GM19324 (cell line): ENCODE data around the gene EIF3K.

Experiments
- ATAC-seq: cut with Tn5 transposase; IDR thresholded peaks from one replicate; pipeline ENCODE4 v1.9.1; 2021; ENCODE audit warnings: mild to moderate bottlenecking, moderate library complexity; ENCODE audit not compliant: unreplicated experiment, low FRiP score

EIF3K gene

DNA sequence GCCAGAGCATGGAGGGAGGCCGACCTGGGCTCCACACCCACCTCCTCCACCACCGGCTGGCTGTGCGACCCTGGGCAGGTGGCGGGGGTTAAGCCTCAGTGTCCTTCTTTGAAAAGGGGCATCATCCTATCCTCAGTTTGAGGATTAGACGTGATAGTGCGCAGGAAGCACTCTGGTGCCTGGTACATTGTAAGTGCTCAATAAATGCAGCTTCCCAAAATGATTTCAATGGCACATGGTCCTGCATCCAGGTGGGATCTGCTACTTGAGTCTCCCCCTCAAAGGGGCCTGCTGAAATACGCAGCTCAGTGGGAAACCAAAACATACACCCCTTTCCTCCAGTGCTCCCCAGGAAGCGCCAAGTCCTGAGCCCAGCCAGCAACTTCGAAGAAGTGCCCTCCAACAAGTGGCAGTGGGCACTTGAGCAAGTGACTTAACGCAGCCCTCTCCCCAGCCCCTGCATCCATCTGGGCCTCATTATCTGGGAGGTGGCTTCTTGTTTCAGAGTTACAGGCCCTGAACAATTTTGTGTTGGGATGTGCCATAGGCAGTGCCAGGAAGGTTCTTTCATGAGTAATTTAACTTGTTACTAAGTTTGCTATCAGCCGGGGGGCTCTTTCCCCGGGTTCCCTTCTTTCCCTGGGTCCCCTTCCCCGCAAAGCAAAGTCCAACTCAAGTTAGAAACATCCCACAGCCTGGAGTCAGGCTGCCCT lies 46.4 kb downstream of the EIF3K start:
- ATAC-seq = no peak

DNA sequence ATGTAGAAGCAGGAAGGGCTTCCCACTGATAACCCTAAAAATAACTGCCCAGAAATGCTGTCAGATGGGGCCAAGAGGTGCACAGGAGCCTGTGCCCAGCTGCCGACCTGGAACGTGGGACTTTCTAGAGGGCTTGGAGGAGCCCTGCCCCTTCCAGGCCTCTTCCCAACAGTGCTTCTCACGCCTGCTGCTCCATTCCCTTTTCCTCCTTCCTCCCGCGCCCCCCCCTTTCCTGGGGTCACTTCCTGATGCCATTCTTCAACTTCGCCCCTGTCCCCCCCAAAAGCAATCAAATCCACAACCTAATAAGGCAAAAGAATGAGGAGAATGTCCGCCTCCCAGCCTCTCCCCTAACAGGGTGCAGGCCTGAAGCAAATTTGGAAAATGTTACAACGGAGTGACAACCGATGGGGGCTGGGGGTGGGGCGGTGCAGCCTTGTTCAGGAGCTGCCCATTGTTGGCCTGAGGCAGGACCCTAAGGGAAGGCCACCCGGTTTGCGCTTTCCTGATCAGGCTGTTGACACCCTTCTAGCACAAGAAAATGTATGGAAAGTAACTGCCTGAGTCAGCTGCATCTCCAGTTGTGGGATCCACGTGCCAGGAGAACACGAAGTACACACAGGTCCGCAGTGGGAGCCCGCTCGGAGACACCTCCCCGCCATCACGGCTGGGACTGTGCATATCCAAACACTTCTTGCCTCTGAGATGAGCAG lies 47.1 kb downstream of the EIF3K start:
- no peak for ATAC-seq

DNA sequence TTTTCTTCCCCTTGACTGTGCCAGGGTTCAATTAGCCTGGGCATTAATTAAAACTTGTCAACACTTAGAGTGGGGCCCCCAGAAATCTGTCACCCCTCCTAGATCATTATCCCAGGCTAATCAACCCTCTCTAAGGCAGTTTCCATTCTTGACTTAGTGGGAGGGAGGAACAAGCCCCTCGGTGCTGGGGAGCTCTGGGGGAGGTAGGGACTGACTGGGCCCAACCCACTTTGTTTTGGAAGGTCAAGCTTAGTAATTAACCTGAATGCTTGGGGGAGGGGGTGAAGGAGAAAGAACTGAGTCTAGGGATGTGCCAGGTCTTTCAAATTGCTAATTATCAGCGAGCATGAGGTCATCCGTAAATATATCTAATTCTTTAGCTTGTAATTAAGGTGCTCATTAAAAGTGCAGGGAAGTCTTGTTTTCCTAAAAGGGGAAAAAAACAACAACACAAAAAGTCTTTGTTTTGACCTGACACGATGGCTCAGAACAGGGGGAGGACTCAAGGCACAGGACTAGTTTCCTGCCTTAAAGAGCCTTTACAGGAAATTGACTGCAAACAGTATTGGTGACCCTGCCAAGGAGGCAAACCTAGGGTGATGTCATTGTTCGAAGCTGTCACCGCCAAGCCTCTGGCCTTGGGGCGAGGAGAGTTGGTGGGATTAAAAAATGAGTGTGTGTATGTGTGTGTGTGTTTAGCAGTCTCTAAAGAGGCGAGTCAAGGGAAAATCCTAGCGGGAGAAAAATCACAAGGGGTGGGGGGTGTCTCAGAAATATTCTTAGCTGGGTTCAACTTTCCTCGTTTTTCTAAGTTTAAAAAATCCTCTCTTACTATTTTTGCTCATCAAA lies 47.9 kb downstream of the EIF3K start:
- ATAC-seq = no peak

- no peak for ATAC-seq
Observed at GRCh38 chr19:38667661-38668171, 48.7 kb downstream of the EIF3K start.

DNA sequence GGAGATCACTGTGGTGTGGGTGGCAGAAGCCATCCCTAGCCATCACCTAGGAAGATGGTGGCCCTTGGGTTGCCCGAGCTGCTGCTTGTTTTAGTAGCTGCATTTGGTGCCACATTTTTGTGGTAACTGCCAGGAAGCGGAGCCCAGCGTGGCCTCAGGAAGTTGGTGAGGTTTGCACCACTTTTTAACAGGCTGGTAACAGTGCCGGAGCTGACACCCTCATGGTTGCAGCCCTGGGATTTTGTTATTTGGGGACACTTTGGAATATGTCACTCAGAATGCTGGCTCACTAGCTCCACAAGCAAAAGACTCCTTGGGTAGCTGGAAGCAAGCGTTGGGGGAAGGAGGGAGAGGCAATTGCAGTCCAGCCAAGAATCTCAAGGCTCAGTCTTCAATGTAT lies 50.6 kb downstream of the EIF3K start:
- no peak for ATAC-seq

DNA sequence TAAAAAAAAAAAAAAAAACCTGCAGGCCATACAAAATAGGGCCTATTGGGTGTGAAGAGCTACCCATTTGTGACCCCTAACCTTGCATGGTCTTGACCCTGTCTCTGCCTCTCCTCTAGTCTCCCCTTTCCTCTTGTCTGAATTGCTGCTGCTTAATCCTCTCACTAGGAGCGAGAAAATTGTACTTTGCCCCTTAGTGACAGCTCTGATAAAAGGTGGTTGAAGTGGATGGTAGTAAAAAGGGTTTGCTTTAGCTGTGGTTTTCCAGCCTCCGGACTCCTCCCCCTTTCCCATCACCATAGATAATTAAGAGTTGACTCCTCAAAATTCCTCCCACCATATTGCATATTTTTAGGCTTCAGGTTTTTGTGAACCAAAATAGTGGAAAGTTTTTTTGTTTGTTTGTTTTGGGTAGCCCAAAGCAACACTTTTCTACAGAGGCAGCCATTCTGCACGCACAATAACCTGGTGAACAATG lies 52.0 kb downstream of the EIF3K start:
- ATAC-seq = no peak

- ATAC-seq = no peak
Observed at GRCh38 chr19:38671654-38672053, 52.7 kb downstream of the EIF3K start.

GRCh38 chr19:38673030-38673429 lies 54.0 kb downstream of the EIF3K start:
- ATAC-seq = no peak

GRCh38 chr19:38674388-38675171 lies 55.6 kb downstream of the EIF3K start:
- ATAC-seq = no peak

- ATAC-seq = no peak
Observed at GRCh38 chr19:38675611-38676010, 56.6 kb downstream of the EIF3K start.

GRCh38 chr19:38676023-38676877 lies 57.3 kb downstream of the EIF3K start:
- ATAC-seq = no peak

- no peak for ATAC-seq
Observed at GRCh38 chr19:38676878-38677646, 58.1 kb downstream of the EIF3K start.

DNA sequence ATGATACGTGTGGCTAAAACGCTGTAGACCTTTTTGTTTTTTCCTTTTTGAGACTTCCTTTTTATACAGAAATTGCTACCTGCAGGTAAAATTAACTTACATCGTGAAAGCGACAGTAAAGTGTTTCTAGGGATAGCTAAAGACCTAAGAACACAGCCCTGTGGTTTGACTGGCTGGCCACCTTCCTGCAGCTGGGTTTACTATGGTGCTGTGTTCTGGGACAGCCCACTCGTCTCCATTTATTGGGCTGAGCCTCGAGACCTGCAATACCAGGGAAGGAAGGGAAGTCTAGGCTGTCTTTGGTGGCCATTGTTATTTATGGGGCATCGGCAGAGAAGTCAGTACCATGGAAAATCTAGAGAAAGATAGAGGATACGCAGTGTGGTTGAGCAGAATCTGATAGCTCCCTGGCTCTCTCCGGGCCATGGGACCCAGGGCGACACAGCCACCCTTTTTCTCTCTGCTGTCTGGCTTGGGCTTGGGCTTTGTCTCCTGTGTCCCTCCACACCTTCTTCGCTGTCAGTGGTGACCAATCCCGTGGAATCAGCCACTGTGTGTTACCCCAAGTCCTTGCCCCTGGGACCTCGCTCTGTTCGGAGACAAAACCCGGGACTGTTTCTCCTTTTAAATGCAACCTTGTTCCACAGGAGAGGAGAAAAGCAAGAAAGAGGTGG lies 59.4 kb downstream of the EIF3K start:
- ATAC-seq = no peak

DNA sequence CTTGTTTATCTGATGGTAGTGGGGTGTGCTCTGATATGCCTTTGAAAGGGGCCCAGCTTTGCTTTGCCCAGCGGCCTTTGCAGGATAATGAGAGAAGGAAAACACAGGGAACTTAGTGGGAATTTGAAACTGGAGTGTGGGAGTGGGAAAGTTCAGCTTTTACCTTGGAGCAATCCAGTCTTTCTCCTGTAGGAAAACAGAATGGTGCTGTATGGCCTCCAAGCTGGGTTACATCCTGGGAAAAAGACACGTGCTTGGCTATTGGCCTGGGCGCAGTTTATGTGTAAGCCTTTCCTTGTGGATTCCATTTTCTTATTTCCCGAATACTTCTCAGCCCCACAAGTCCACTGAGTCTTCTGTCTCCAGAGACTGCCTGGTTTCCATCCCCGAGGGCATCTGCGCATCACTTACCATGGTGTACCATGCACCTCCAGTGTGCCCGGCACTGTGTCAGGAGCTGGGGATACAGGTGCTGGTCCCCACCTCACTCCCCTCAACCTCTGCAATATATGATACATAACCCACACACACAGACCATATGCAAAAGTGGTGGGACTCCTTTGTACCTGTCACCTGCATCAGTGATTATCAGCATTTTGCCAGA lies 60.0 kb downstream of the EIF3K start:
- no peak for ATAC-seq

DNA sequence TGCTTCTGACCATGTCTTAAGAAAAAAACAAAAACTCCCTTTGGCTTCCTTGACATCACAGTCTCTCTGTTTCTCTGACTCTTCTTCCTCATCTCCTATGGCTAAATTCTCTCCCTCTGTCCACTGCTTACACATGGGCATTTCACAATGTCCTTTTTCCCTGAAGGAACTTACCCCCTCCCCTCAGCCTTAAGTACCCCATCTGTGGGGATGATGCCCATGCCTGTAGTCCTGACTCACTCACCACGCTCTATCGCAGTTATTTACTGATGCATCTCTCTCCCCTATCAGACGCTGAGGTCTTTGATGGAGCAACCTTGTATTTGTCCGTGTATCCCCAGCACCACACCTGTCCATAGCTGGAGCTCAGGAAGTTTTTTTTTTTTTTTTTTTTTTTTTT lies 60.9 kb downstream of the EIF3K start:
- ATAC-seq = no peak

DNA sequence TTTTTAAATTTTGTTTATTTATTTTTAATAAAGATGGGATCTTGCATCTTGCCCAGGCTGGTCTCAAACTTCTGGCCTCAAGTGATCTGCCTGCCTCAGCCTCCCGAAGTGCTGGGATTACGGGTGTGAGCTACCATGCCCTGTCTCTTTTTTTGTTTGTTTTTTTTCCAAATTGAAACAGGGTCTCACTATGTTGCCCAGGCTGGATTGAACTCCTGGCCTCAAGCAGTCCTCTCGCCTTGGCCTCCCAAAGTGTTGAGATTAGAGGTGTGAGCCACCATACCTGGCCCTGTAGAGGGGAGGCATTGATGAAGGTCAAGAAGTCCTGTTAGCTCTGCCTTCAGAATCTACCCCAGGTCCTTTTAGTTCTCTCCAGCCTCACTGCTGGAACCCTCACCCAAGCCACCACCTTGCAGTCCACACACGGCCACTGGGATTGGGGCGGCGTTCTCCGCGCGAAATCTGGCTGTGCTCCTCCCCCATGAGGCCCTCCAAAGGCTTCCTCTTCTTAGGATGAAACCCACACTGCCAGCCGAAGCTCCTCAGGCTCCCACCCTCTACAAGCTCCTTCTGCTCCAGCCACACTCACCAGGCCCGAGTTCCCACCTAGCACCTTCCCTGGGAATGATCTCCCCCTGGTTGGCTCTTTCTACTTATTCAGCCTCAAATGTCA lies 63.3 kb downstream of the EIF3K start:
- ATAC-seq = no peak

- ATAC-seq = no peak
Observed at GRCh38 chr19:38682872-38683392, 63.9 kb downstream of the EIF3K start.
